IMR-90 (cell line): Measurements from ENCODE around the gene DNAH17. TPM values are rescaled to one million over a fixed set of nuclear protein-coding genes. Genes with fewer than 3 reads are reported as not detected.

Experiments used
- ATAC-seq: fragments of 200-7000 bp; cut with Tn5 transposase; 2 replicates; pipeline ENCODE4 v1.9.1; 2020; ENCODE audit warnings: low read depth, mild to moderate bottlenecking, moderate library complexity
- BruUV-seq: library from RNA; stranded (reverse); fragments of 400-500 nt; replicated peaks from 2 replicates; lab custom pipeline; 2021; lab: Mats Ljungman, UMichigan
- CTCF ChIA-PET: fragments of 300-600 bp; formaldehyde crosslinking; extraction: SDS; loops from one replicate; lab custom pipeline; 2021; ENCODE audit warnings: antibody characterized with exemption; lab: Yijun Ruan, JAX
- POLR2A ChIA-PET: fragments of 300-600 bp; sonication (Branson Sonifier 250); formaldehyde crosslinking; loops from one replicate; lab custom pipeline; 2022; ENCODE audit warnings: antibody characterized with exemption; ENCODE audit not compliant: unreplicated experiment; lab: Charles Lee
- DNase-seq: peaks from one replicate; pipeline ENCODE4 v3.0.0; 2013
- H2AFZ ChIP-seq: replicated peaks from 2 replicates; pipeline ENCODE3; 2013; ENCODE audit warnings: low read length, mild to moderate bottlenecking; ENCODE audit not compliant: poor library complexity
- H2AK5ac ChIP-seq: 2 replicates; pipeline ENCODE4 v1.6.1; 2013; ENCODE audit warnings: low read depth, low read length, inconsistent platforms
- H2AK9ac ChIP-seq: replicated peaks from 2 replicates; pipeline ENCODE3; 2013; ENCODE audit warnings: mild to moderate bottlenecking, low read depth, low read length, moderate library complexity; ENCODE audit not compliant: poor library complexity
- H2BK120ac ChIP-seq: 2 replicates; pipeline ENCODE4 v1.6.1; 2013; ENCODE audit warnings: low read depth, low read length, inconsistent platforms
- H2BK15ac ChIP-seq: 3 replicates; pipeline ENCODE4 v1.6.1; 2013; ENCODE audit warnings: low read depth, low read length, inconsistent platforms
- H2BK20ac ChIP-seq: 2 replicates; pipeline ENCODE4 v1.6.1; 2013; ENCODE audit warnings: low read depth, mild to moderate bottlenecking, inconsistent platforms, low read length, moderate library complexity
- H2BK5ac ChIP-seq: 2 replicates; pipeline ENCODE4 v1.6.1; 2013; ENCODE audit warnings: mild to moderate bottlenecking, low read depth, low read length, inconsistent platforms; ENCODE audit not compliant: poor library complexity, severe bottlenecking
- H3K14ac ChIP-seq: replicated peaks from 2 replicates; pipeline ENCODE4 v1.6.1; 2013; ENCODE audit warnings: low read depth, low read length, inconsistent platforms
- H3K18ac ChIP-seq: 2 replicates; pipeline ENCODE4 v1.6.1; 2013; ENCODE audit warnings: low read depth, low read length, control low read depth
- H3K23ac ChIP-seq: 2 replicates; pipeline ENCODE4 v1.6.1; 2013; ENCODE audit warnings: low read depth, low read length, inconsistent platforms
- H3K27ac ChIP-seq: 2 replicates; pipeline ENCODE4 v1.5.1; 2013; ENCODE audit warnings: mild to moderate bottlenecking, control low read depth, low read length; ENCODE audit not compliant: insufficient read depth
- H3K27me3 ChIP-seq: 2 replicates; pipeline ENCODE4 v1.6.1; 2013; ENCODE audit warnings: low read length; ENCODE audit not compliant: control insufficient read depth, insufficient read depth
- H3K36me3 ChIP-seq: 2 replicates; pipeline ENCODE4 v1.6.1; 2013; ENCODE audit warnings: low read length, mixed read lengths; ENCODE audit not compliant: control insufficient read depth, insufficient read depth
- H3K4ac ChIP-seq: 2 replicates; pipeline ENCODE4 v1.6.1; 2013; ENCODE audit warnings: low read depth, low read length, inconsistent platforms
- H3K4me1 ChIP-seq: 2 replicates; pipeline ENCODE4 v1.6.1; 2013; ENCODE audit warnings: low read length, mixed read lengths; ENCODE audit not compliant: control insufficient read depth, insufficient read depth
- H3K4me2 ChIP-seq: 2 replicates; pipeline ENCODE4 v1.6.1; 2013; ENCODE audit warnings: low read depth, mild to moderate bottlenecking, control low read depth, low read length, moderate library complexity
- H3K4me3 ChIP-seq: 2 replicates; pipeline ENCODE4 v1.5.1; 2013; ENCODE audit warnings: low read depth, mild to moderate bottlenecking, control low read depth, low read length, moderate library complexity; ENCODE audit not compliant: insufficient read depth
- H3K56ac ChIP-seq: 2 replicates; pipeline ENCODE4 v1.6.1; 2013; ENCODE audit warnings: low read length, inconsistent platforms; ENCODE audit not compliant: insufficient read depth; ENCODE audit errors: extremely low read depth
- H3K79me1 ChIP-seq, 2 experiments: 2 replicates each; pipeline ENCODE4 v1.6.1; 2013; ENCODE audit warnings: low read length in 2 of 2, inconsistent platforms in 1 of 2, low read depth in 1 of 2
- H3K9ac ChIP-seq: 2 replicates; pipeline ENCODE4 v1.6.1; 2013; ENCODE audit warnings: low read depth, low read length, control low read depth
- H3K9me1 ChIP-seq: 2 replicates; pipeline ENCODE4 v1.6.1; 2013; ENCODE audit warnings: low read length, inconsistent platforms; ENCODE audit not compliant: insufficient read depth
- H3K9me3 ChIP-seq: 2 replicates; pipeline ENCODE4 v1.6.1; 2013; ENCODE audit warnings: low read length; ENCODE audit not compliant: control insufficient read depth, insufficient read depth
- H4K20me1 ChIP-seq: 2 replicates; pipeline ENCODE4 v1.6.1; 2013; ENCODE audit warnings: low read length, inconsistent platforms; ENCODE audit not compliant: insufficient read depth
- H4K5ac ChIP-seq: 2 replicates; pipeline ENCODE4 v1.6.1; 2013; ENCODE audit warnings: mild to moderate bottlenecking, low read depth, low read length, control low read depth
- H4K8ac ChIP-seq, 2 experiments: 2 replicates each; pipeline ENCODE4 v1.6.1; 2013; ENCODE audit warnings: low read depth in 2 of 2, low read length in 2 of 2, control low read depth in 1 of 2, inconsistent platforms in 1 of 2
- H4K91ac ChIP-seq: 2 replicates; pipeline ENCODE4 v1.6.1; 2013; ENCODE audit warnings: low read depth, low read length, inconsistent platforms; ENCODE audit not compliant: insufficient read depth
- CEBPB ChIP-seq: IDR thresholded peaks from 2 replicates; pipeline ENCODE4 v1.6.1; 2012; ENCODE audit warnings: low read depth, low read length, improper control_type of control experiment
- CHD1 ChIP-seq: IDR thresholded peaks from 2 replicates; pipeline ENCODE4 v1.6.1; 2012; ENCODE audit warnings: low read depth, low read length, improper control_type of control experiment
- ELK1 ChIP-seq: fragments of 150-350 bp; IDR thresholded peaks from 2 replicates; pipeline ENCODE4 v1.6.1; 2016; ENCODE audit warnings: low read depth, mild to moderate bottlenecking, low read length, moderate library complexity, borderline replicate concordance
- MAZ ChIP-seq: IDR thresholded peaks from 2 replicates; pipeline ENCODE4 v1.6.1; 2012; ENCODE audit warnings: low read depth, mild to moderate bottlenecking, low read length, improper control_type of control experiment, moderate library complexity, borderline replicate concordance
- MXI1 ChIP-seq: IDR thresholded peaks from 2 replicates; pipeline ENCODE4 v1.6.1; 2012; ENCODE audit warnings: low read depth, mild to moderate bottlenecking, low read length, moderate library complexity, borderline replicate concordance
- NFE2L2 ChIP-seq: fragments of 150-350 bp; IDR thresholded peaks from 2 replicates; pipeline ENCODE4 v1.6.1; 2016; ENCODE audit warnings: low read depth, mild to moderate bottlenecking, low read length
- POLR2A ChIP-seq: IDR thresholded peaks from 2 replicates; pipeline ENCODE4 v1.6.1; 2012; ENCODE audit warnings: mild to moderate bottlenecking, low read depth, low read length
- RFX5 ChIP-seq: IDR thresholded peaks from 2 replicates; pipeline ENCODE4 v1.8.0; 2012; ENCODE audit warnings: low read depth, mild to moderate bottlenecking, low read length, moderate library complexity
- whole genome bisulfite sequencing, 2 experiments: methylation state at CpG; one replicate each; pipeline versions ENCODE4 v1.1.5 to v1.1.7; 2013; ENCODE audit warnings: missing lambda C conversion rate in 2 of 2; ENCODE audit not compliant: insufficient read length in 1 of 2; ENCODE audit errors: extremely low coverage in 2 of 2; 5-methylcytosine and 5-hydroxymethylcytosine counted together
- dilution Hi-C: fragments of 300-500 bp; cut with HindIII; formaldehyde crosslinking; loops from one replicate; pipeline ENCODE4 v1.14.3; 2018; ENCODE audit warnings: low sequenced_read_pairs; ENCODE audit not compliant: unreplicated experiment
- in situ Hi-C: fragments of 300-500 bp; cut with MboI; formaldehyde crosslinking; loops from 3 replicates; pipeline ENCODE4 v1.14.3; 2019; ENCODE audit warnings: low sequenced_read_pairs, inconsistent platforms, mixed read lengths
- intact Hi-C: fragments of 100-400 bp; cut with micrococcal nuclease; formaldehyde crosslinking; loops from 2 replicates; pipeline ENCODE4 v1.10.0; 2022
- polyA plus RNA-seq, 3 experiments: library from polyadenylated mRNA; depleted of rRNA; stranded (reverse); fragments of >200 nt; gene quantifications; 2 replicates each; pipeline ENCODE4 v1.2.3, GENCODE V29; 2012; ENCODE audit warnings: low replicate concordance in 1 of 3
- total RNA-seq: library from RNA; depleted of rRNA; stranded (reverse); fragments of >200 nt; gene quantifications from 2 replicates; pipeline ENCODE4 v1.2.3, GENCODE V29; 2012

Gene DNAH17
- total and polyA plus RNA-seq, 2 of the 4 experiments (the other 2 are of a cell fraction), result not detected

- H3K9me3 ChIP-seq, result no peaks in the 10 kb centered on the region
- BruUV-seq, result no TSS peak
- H3K27ac ChIP-seq, result no peak overlapping the region
- H3K79me1 ChIP-seq, result no peaks in the 10 kb centered on the region
- H2BK20ac ChIP-seq, result no peak overlapping the region
- 84% methylated on average over 11 of the region's 11 CpGs; no CpG with 5 or more reads in 1 of the 2 experiments for WGBS, 2 experiments
- no peak overlapping the region for H4K5ac ChIP-seq
- no peak overlapping the region for H3K56ac ChIP-seq
- ATAC-seq (no peak), DNase-seq (no peak)
- in situ Hi-C loops, result no loop called here
- TF ChIP-seq ELK1, result no peak
- no peak for TF ChIP-seq CHD1
- TF ChIP-seq NFE2L2, result no peak
- TF ChIP-seq POLR2A, result no peak
- TF ChIP-seq CEBPB, result no peak
- TF ChIP-seq RFX5, result no peak
- TF ChIP-seq MXI1, result no peak
- TF ChIP-seq MAZ, result no peak
- no peak overlapping the region for H4K91ac ChIP-seq
- H3K4me1 ChIP-seq, result no peaks in the 10 kb centered on the region; the same call in 1 of the 2 replicates
- no peak overlapping the region for H3K18ac ChIP-seq
- H2BK5ac ChIP-seq, result no peak overlapping the region
- H3K9ac ChIP-seq, result no peak overlapping the region
- H2BK120ac ChIP-seq, result no peak overlapping the region
- no peak overlapping the region for H3K23ac ChIP-seq
- no peak overlapping the region for H4K8ac ChIP-seq
- no peaks in the 10 kb centered on the region for H4K20me1 ChIP-seq
- H3K27me3 ChIP-seq, result peaks cover 12% of the 10 kb centered on the region; the same call in 1 of the 2 replicates
- H3K9me1 ChIP-seq, result no peaks in the 10 kb centered on the region
- ChIA-PET POLR2A (no interaction called here), CTCF (no interaction called here)
- no peak overlapping the region for H2AK5ac ChIP-seq
- H2AK9ac ChIP-seq, result no peak overlapping the region
- H2BK15ac ChIP-seq, result no peak overlapping the region
- H3K36me3 ChIP-seq, result no peaks in the 10 kb centered on the region
- H3K4me2 ChIP-seq, result no peak overlapping the region
- dilution Hi-C loops, result no loop called here
- H3K4ac ChIP-seq, result no peak overlapping the region
- H2AFZ ChIP-seq, result no peak overlapping the region
- no peak overlapping the region for H3K4me3 ChIP-seq
- H3K14ac ChIP-seq, result no peak overlapping the region
- intact Hi-C loops, result no loop called here
These were observed 37.4 kb downstream of the DNAH17 start for GRCh38 chr17:78539781-78540180.
